HG02798 (cell line): Measurements from ENCODE around the gene DCC.

ENCODE experiments used
- ATAC-seq: cut with Tn5 transposase; IDR thresholded peaks from one replicate; pipeline ENCODE4 v1.9.1; 2021; ENCODE audit warnings: mild to moderate bottlenecking; ENCODE audit not compliant: unreplicated experiment, poor library complexity

Gene DCC

GRCh38 chr18:53521068-53521467, 1181.1 kb downstream of the DCC start:
- ATAC-seq: no peak

GRCh38 chr18:53526101-53526870, 1186.3 kb downstream of the DCC start:
- no peak for ATAC-seq

GRCh38 chr18:53527365-53527764, 1187.4 kb downstream of the DCC start:
- no peak for ATAC-seq

- ATAC-seq: no peak
Measured at GRCh38 chr18:53531187-53531586, 1191.2 kb downstream of the DCC start.

- ATAC-seq: no peak
Measured at GRCh38 chr18:53531896-53532295, 1191.9 kb downstream of the DCC start.

- ATAC-seq: no peak
Measured at GRCh38 chr18:53534203-53534602, 1194.2 kb downstream of the DCC start.

GRCh38 chr18:53534695-53535094, 1194.7 kb downstream of the DCC start:
- ATAC-seq: no peak

- no peak for ATAC-seq
Measured at GRCh38 chr18:53536908-53537307, 1196.9 kb downstream of the DCC start.

- ATAC-seq: no peak
Measured at GRCh38 chr18:53541924-53542323, 1201.9 kb downstream of the DCC start.

- ATAC-seq: no peak
Measured at GRCh38 chr18:53543711-53544110, 1203.7 kb downstream of the DCC start.

- no peak for ATAC-seq
Measured at GRCh38 chr18:53544917-53545316, 1204.9 kb downstream of the DCC start.

GRCh38 chr18:53551868-53552426, 1212.0 kb downstream of the DCC start:
- no peak for ATAC-seq

GRCh38 chr18:53553030-53553429, 1213.0 kb downstream of the DCC start:
- no peak for ATAC-seq

GRCh38 chr18:53556450-53556849, 1216.5 kb downstream of the DCC start:
- no peak for ATAC-seq

GRCh38 chr18:53560546-53560945, 1220.5 kb downstream of the DCC start:
- no peak for ATAC-seq

GRCh38 chr18:53566626-53567025, 1226.6 kb downstream of the DCC start:
- no peak for ATAC-seq

GRCh38 chr18:53567929-53568574, 1228.1 kb downstream of the DCC start:
- ATAC-seq: peak; percentile 68
